VCaP (cell line): ENCODE measurements around the gene CCDC13.

Experiments used
- H3K27ac ChIP-seq: fragments of 450-650 bp; 2 replicates; pipeline ENCODE4 v1.5.1; 2017
- TF ChIP-seq, protein P1 (sequence below): fragments of 450-650 bp; conservative IDR thresholded peaks from 2 replicates; pipeline ENCODE4 v1.5.1; 2017; ENCODE audit warnings: mild to moderate bottlenecking, moderate library complexity

CCDC13 gene

DNA sequence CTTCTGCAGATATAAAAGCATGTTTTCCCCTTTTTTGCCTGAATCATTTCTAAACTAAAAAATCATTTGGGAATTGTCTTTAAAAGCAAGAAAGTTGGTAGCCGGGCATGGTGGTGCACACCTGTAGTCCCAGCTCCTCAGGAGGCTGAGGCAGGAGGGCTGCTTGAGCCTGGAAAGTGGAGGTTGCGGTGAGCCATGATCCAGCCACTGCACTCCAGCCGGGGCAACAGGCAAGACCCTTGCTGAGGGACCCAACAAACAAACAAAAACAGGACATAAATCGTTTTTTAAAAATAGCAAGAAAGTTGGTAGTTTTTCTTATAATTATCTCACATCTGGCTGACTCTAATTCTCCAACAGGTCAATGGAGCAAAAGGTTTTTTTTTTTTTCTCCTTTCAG is 28.7 kb upstream of the CCDC13 start:
- TF ChIP-seq, protein P1, sequence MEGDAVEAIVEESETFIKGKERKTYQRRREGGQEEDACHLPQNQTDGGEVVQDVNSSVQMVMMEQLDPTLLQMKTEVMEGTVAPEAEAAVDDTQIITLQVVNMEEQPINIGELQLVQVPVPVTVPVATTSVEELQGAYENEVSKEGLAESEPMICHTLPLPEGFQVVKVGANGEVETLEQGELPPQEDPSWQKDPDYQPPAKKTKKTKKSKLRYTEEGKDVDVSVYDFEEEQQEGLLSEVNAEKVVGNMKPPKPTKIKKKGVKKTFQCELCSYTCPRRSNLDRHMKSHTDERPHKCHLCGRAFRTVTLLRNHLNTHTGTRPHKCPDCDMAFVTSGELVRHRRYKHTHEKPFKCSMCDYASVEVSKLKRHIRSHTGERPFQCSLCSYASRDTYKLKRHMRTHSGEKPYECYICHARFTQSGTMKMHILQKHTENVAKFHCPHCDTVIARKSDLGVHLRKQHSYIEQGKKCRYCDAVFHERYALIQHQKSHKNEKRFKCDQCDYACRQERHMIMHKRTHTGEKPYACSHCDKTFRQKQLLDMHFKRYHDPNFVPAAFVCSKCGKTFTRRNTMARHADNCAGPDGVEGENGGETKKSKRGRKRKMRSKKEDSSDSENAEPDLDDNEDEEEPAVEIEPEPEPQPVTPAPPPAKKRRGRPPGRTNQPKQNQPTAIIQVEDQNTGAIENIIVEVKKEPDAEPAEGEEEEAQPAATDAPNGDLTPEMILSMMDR, result no peak
- H3K27ac ChIP-seq, result peak overlapping the region; percentile 90

DNA sequence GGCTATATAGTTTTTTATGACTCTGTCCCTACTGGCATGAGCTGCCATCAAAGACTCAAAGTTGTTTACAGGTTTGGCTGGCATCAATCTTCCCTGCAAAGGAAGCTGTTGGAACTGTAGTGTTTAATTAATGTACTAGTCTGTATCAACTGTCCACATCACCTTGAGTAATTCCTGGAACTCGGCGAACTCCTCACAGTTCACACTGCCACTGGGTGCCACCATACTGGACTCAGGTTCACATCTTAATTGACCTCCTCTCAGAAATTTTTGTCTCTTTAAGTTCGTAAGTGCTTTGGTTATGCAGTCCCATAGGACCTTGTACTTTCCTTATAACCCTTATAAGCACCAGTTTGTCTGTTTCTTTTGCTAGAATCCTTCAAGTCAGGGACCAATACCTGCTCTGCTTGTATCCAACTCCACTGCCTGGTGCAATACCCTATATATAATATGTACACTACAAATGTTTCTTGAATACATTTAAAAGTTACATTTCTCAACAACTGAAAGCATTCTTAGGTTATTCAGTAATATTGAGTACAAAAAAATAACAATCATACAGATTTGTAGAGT is 28.1 kb upstream of the CCDC13 start:
- TF ChIP-seq, protein P1, result no peak
- H3K27ac ChIP-seq, result peak overlapping the region; percentile 90

DNA sequence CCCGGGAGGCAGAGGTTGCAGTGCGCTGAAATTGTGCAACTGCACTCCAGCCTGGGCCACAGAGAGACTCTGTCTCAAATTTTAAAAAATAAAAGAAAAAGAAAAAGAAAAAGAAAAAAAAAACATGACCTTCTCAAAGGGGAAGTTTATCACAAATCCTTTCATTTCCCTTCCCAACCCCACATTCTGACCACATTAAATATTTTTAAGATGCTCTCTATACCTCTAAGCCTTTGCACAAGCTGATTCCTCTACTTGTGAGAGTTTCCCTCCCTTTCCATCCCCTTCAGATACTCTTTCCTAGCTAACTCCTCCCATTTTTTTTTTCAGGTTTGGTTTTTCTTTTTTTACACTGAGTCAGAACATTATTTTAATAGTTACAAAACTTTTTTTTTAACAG is 27.2 kb upstream of the CCDC13 start:
- peak overlapping the region; percentile 90 for H3K27ac ChIP-seq
- TF ChIP-seq, protein P1, result no peak

DNA sequence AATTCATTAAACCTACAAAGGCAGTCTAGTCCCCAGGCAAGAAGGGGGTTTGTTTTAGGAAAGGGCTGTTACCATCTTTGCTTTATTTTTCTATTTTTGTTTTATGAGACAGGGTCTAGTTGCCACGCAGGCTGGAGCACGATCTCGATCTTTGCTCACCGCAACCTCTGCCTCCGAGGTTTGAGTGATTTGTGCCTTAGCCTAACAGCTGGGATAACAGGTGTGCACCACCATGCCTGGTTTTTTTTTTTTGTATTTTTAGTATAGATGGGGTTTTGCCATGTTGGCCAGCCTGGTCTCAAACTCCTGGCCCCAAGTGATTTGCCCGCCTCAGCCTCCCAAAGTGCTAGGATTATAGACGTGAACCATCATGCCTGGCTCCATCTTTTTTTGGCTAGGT is 26.3 kb upstream of the CCDC13 start:
- TF ChIP-seq, protein P1, result no peak
- H3K27ac ChIP-seq, result no peak overlapping the region

DNA sequence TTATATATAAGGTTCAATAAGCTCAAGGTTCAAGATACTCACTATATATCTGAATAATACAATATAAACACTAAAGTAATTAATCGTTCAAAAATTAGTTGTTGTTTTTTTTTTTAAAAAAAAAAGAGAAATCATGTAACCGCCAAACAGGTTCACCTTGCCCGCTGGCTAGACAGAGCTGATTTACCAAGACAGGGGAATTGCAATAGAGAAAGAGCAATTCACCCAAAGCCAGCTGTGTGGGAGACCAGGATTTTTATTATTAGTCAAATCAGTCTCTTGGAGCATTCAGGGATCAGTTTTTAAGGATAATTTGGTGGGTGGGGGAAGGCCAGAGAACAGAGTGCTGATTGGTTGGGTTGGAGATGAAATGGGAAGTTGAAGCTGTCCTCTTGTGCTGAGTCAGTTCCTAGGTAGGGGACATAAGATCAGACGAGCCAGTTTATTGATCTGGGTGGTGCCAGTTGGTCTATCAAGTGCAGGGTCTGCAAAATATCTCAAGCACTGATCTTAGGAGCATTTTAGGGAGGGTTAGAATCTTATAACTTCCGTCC is 23.4 kb upstream of the CCDC13 start:
- TF ChIP-seq, protein P1, result no peak

DNA sequence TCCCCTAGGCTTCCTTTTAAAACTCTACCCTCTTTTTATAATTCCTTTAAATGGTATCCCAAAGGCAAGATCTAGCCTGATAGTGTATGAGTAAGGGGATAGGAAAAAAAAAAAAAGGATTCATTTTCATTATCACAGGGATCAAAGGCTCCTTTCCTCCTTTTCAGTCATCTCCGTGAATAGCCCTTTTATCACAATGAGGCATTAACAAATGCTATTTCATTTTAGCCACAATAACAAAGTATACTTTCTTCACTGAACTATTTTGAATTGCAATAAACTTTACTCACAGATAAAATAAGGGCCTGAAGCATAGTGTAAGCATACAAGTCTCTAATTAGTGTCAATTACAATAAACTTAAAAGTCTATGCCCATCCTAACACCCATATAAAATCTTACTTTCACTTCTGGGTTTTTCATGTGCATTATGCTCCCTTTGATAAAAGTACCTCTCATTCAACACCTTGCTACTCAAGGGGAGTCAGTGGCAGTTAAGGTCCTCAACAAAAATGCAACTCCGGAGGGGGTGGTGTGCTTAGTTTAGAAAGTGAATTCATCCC is 22.6 kb upstream of the CCDC13 start:
- TF ChIP-seq, protein P1, result no peak
- H3K27ac ChIP-seq, result no peak overlapping the region

More for the DNA sequence above, 23.4 kb upstream of the CCDC13 start:
- H3K27ac ChIP-seq, result no peak overlapping the region

DNA sequence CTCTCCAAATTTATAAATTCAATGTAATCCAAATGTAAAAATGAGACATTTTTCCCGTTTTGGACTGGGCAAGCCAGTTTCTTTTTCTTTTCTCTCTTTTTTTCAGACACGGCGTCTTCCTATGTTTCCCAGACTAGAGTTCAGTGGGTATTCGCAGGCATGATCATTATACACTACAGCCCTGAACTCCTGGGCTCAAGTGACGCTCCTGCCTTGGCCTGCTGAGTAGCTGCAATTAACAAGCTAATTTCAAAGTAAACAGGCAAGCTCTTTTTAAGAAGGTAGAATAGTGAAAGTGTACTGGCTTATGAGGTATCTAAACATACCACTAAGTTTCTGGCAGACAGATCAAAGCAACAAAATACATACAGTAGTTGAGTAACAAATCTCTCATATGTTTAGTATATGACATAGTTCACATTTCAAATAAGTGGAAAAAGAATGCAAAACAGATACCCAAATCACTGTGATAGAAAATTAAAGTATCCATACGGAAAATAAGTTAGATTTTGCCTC is 17.7 kb upstream of the CCDC13 start:
- TF ChIP-seq, protein P1, result no peak
- peak overlapping the region; percentile 42 for H3K27ac ChIP-seq
